Measurements from ENCODE around the gene CYBC1.

GRCh38 chr17:82447876-82448275 lies 2.7 kb downstream of the CYBC1 start:
- TF ChIP-seq GATA2 (IDR thresholded peaks at IDR 0.05; ENCODE audit: low read depth, low read length) (no peak), GATA3 (IDR thresholded peaks at IDR 0.05; ENCODE audit: low read depth, low read length) (no peak)
